Astrocyte of the spinal cord (primary cell): ENCODE results near the gene GIPC3.
A peak's percentile ranks its signal among the peaks of the same experiment; 100 is the strongest.

ENCODE experiments used
- DNase-seq: peaks from one replicate; pipeline ENCODE4 v3.0.0; 2011; ENCODE audit warnings: low read depth, low spot score
- H3K4me3 ChIP-seq: 2 replicates; pipeline ENCODE4 v1.5.1; 2011; ENCODE audit warnings: low read depth, mild to moderate bottlenecking, low read length, moderate library complexity
- CTCF ChIP-seq: IDR thresholded peaks from 2 replicates; pipeline ENCODE4 v1.5.1; 2012; ENCODE audit warnings: low read depth, mild to moderate bottlenecking, low read length, inconsistent platforms
- in situ Hi-C: cut with HindIII; loops from 2 replicates; pipeline ENCODE4 v1.10.0; 2017; ENCODE audit warnings: low sequenced_read_pairs

Gene GIPC3

GRCh38 chr19:3572855-3573161 lies 12.5 kb upstream of the GIPC3 start, which contains the start of gene HMG20B:
Gene HMG20B, plus strand, starts transcription at chr19:3572944. Its CDS starts 366 bp downstream, at chr19:3573310.
- no peak for DNase-seq
- H3K4me3 ChIP-seq, result peak within 1 kb of the TSS; percentile 82
- in situ Hi-C loops, result no loop called here
- no peak for TF ChIP-seq CTCF

GRCh38 chr19:3573162-3573857 lies 12.0 kb upstream of the GIPC3 start:
- no peak for TF ChIP-seq CTCF
- peak overlapping the region; percentile 82 for H3K4me3 ChIP-seq
- in situ Hi-C loops, result no loop called here
- DNase-seq, result no peak

GRCh38 chr19:3573858-3574637 lies 11.2 kb upstream of the GIPC3 start:
- peak; percentile 96 for DNase-seq
- in situ Hi-C loops, result no loop called here
- peak overlapping the region; percentile 82 for H3K4me3 ChIP-seq
- TF ChIP-seq CTCF, result no peak

GRCh38 chr19:3575260-3575741 lies 10.0 kb upstream of the GIPC3 start:
- peak; percentile 49 for TF ChIP-seq CTCF
- H3K4me3 ChIP-seq, result no peak overlapping the region
- DNase-seq, result peak; percentile 41
- in situ Hi-C loops, result no loop called here

- peak overlapping the region; percentile 10 for H3K4me3 ChIP-seq
- TF ChIP-seq CTCF, result no peak
- no peak for DNase-seq
- in situ Hi-C loops, result no loop called here
These were observed 9.2 kb upstream of the GIPC3 start for GRCh38 chr19:3575949-3576673.

- H3K4me3 ChIP-seq, result peak overlapping the region; percentile 10
- DNase-seq, result peak; percentile 67
- TF ChIP-seq CTCF, result no peak
- in situ Hi-C loops, result no loop called here
These were observed 8.4 kb upstream of the GIPC3 start for GRCh38 chr19:3576696-3577443.
